Calu3 (cell line): ENCODE results near the gene ELF3. TPM values are rescaled to one million over a fixed set of nuclear protein-coding genes. Genes with fewer than 3 reads are reported as not detected.
A peak's percentile ranks its signal among the peaks of the same experiment; 100 is the strongest.
"Not testable (repeated sequence)": the region's sequence is repeated elsewhere in the genome, so short reads cannot be mapped to it uniquely, and the experiment has no call there.

Experiments
- BruUV-seq: library from RNA; stranded (reverse); fragments of 400-500 nt; replicated peaks from 2 replicates; lab custom pipeline; 2021; lab: Mats Ljungman, UMichigan
- CTCF ChIA-PET: fragments of 300-600 bp; sonication (Branson Sonifier 250); formaldehyde crosslinking; loops from one replicate; lab custom pipeline; 2022; ENCODE audit warnings: antibody characterized with exemption; lab: Charles Lee
- DNase-seq: peaks from one replicate; pipeline ENCODE4 v3.0.0; 2022
- H3K27ac Mint-ChIP-seq: one replicate; pipeline ENCODE4 v1.8.0; 2022; ENCODE audit warnings: mixed read lengths; ENCODE audit not compliant: unreplicated experiment
- H3K27me3 Mint-ChIP-seq: one replicate; pipeline ENCODE4 v1.8.0; 2022; ENCODE audit warnings: mixed read lengths; ENCODE audit not compliant: unreplicated experiment
- H3K36me3 Mint-ChIP-seq: one replicate; pipeline ENCODE4 v1.8.0; 2022; ENCODE audit warnings: mild to moderate bottlenecking, moderate library complexity, mixed read lengths; ENCODE audit not compliant: insufficient read depth, unreplicated experiment
- H3K4me1 Mint-ChIP-seq: one replicate; pipeline ENCODE4 v1.8.0; 2022; ENCODE audit warnings: mild to moderate bottlenecking, low read depth, mixed read lengths; ENCODE audit not compliant: unreplicated experiment
- H3K4me3 Mint-ChIP-seq: one replicate; pipeline ENCODE4 v1.8.0; 2022; ENCODE audit warnings: mild to moderate bottlenecking, low read depth, moderate library complexity, mixed read lengths; ENCODE audit not compliant: unreplicated experiment
- H3K9me3 Mint-ChIP-seq: one replicate; pipeline ENCODE4 v1.8.0; 2022; ENCODE audit warnings: low read depth, mixed read lengths; ENCODE audit not compliant: unreplicated experiment
- CTCF ChIP-seq: fragments of 200-600 bp; IDR thresholded peaks from one replicate; pipeline ENCODE4 v1.8.0; 2022; ENCODE audit warnings: antibody characterized with exemption; ENCODE audit not compliant: unreplicated experiment
- intact Hi-C: fragments of 100-400 bp; cut with micrococcal nuclease; formaldehyde crosslinking; loops from one replicate; pipeline ENCODE4 v1.10.0; 2022; ENCODE audit not compliant: unreplicated experiment
- total RNA-seq: library from RNA; stranded (reverse); gene quantifications from 2 replicates; pipeline ENCODE4 v1.2.3, GENCODE V29; 2022

Gene ELF3
- total RNA-seq, 1 experiment from 2014 or later, result 830 TPM

- H3K27me3 Mint-ChIP-seq, result no peaks in the 10 kb centered on the region
- BruUV-seq, result no TSS peak
- H3K4me3 Mint-ChIP-seq, result no peak overlapping the region
- DNase-seq, result no peak
- peaks cover 55% of the 10 kb centered on the region for H3K4me1 Mint-ChIP-seq
- peak overlapping the region; percentile 42 for H3K27ac Mint-ChIP-seq
- H3K9me3 Mint-ChIP-seq, result no peaks in the 10 kb centered on the region
- no peak for TF ChIP-seq CTCF
- H3K36me3 Mint-ChIP-seq, result peaks cover 28% of the 10 kb centered on the region
- CTCF ChIA-PET, result interaction anchor here (0.8 to 1.2 kb wide), 3 partner anchors 31 to 71 kb away, joined by 3 to 4 read pairs (median 4); no protein-coding TSS in a partner anchor
- intact Hi-C loops, result no loop called here
Observed at GRCh38 chr1:202054094-202054493, 43.7 kb downstream of the ELF3 start.

GRCh38 chr1:202054673-202055072 is 44.3 kb downstream of the ELF3 start:
- BruUV-seq, H3K9me3 Mint-ChIP-seq, DNase-seq, H3K27me3 Mint-ChIP-seq, intact Hi-C loops, H3K27ac Mint-ChIP-seq, H3K4me3 Mint-ChIP-seq: not testable (repeated sequence)
- Mint-ChIP-seq H3K4me1 (peaks cover 55% of the 10 kb centered on the region), H3K36me3 (peaks cover 28% of the 10 kb centered on the region)
- CTCF ChIA-PET, result interaction anchor here (0.8 to 1.2 kb wide), 2 partner anchors 31 to 51 kb away, joined by 3 to 4 read pairs; no protein-coding TSS in a partner anchor

GRCh38 chr1:202056644-202057334 is 46.4 kb downstream of the ELF3 start:
- CTCF ChIA-PET, result interaction anchor here (0.7 to 3.5 kb wide), 19 partner anchors 10 to 343 kb away, joined by 3 to 28 read pairs (median 4); partner anchors contain the start of gene ELF3
- BruUV-seq, result no TSS peak

GRCh38 chr1:202057335-202057704 is 46.9 kb downstream of the ELF3 start:
- CTCF ChIA-PET, result interaction anchor here (0.7 to 3.5 kb wide), 17 partner anchors 8 to 344 kb away, joined by 3 to 28 read pairs (median 4); partner anchors contain the start of gene ELF3
- H3K4me1 Mint-ChIP-seq, result peaks cover 55% of the 10 kb centered on the region
- not testable (repeated sequence) for H3K9me3 Mint-ChIP-seq, H3K27me3 Mint-ChIP-seq, DNase-seq, BruUV-seq
- H3K27ac Mint-ChIP-seq, result peak overlapping the region; percentile 66
- H3K4me3 Mint-ChIP-seq, result peak overlapping the region; percentile 4
- H3K36me3 Mint-ChIP-seq, result peaks cover 28% of the 10 kb centered on the region
- intact Hi-C loops, result loop anchor here (1.0 to 2.0 kb wide), 4 partner anchors 10 to 55 kb away; partner anchors contain the start of gene ELF3

More at GRCh38 chr1:202056644-202057334, 46.4 kb downstream of the ELF3 start:
- TF ChIP-seq CTCF, result no peak
- H3K27me3 Mint-ChIP-seq, result no peaks in the 10 kb centered on the region
- H3K4me3 Mint-ChIP-seq, result peak overlapping the region; percentile 4
- DNase-seq, result peak; percentile 96
- intact Hi-C loops, result loop anchor here (1.0 to 2.0 kb wide), 4 partner anchors 9 to 56 kb away; partner anchors contain the start of gene ELF3
- H3K27ac Mint-ChIP-seq, result peak overlapping the region; percentile 66
- peaks cover 28% of the 10 kb centered on the region for H3K36me3 Mint-ChIP-seq
- peaks cover 55% of the 10 kb centered on the region for H3K4me1 Mint-ChIP-seq
- H3K9me3 Mint-ChIP-seq, result no peaks in the 10 kb centered on the region

- peak; percentile 77 for DNase-seq
- CTCF ChIA-PET, result interaction anchor here (0.6 to 3.5 kb wide), 13 partner anchors 9 to 59 kb away, joined by 3 to 28 read pairs (median 4); partner anchors contain the start of gene ELF3
- H3K27me3 Mint-ChIP-seq, result no peaks in the 10 kb centered on the region
- H3K27ac Mint-ChIP-seq, result peak overlapping the region; percentile 66
- H3K9me3 Mint-ChIP-seq, result no peaks in the 10 kb centered on the region
- H3K4me3 Mint-ChIP-seq, result peak overlapping the region; percentile 1
- peaks cover 62% of the 10 kb centered on the region for H3K4me1 Mint-ChIP-seq
- TSS peak; percentile 64 for BruUV-seq
- intact Hi-C loops, result loop anchor here (2.0 kb wide), 1 partner anchor 27 kb away; no protein-coding TSS in a partner anchor
- peaks cover 33% of the 10 kb centered on the region for H3K36me3 Mint-ChIP-seq
- no peak for TF ChIP-seq CTCF
Observed at GRCh38 chr1:202058001-202058908, 47.9 kb downstream of the ELF3 start.
